ENCODE data around the gene PIGT.

Gene PIGT

DNA sequence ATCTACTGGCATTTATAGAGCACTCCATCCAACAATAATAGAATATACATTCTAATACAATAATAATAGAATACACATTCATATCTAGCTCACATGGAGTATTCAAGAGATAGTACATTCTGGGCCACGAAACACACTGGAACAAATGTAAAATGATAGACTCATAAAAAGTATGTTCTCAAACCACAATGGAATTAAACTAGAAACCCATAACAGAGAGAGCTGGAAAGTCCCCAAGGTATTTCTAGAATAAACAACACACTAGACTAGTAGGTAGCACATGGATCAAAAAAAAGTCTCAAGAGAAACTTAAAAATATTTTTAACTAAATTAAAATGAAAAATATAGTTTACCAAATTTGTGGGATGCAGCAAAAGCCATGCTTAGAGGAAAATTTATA, 28.7 kb upstream of the PIGT start:
- no peak for ATAC-seq
- TF ChIP-seq, protein P1, sequence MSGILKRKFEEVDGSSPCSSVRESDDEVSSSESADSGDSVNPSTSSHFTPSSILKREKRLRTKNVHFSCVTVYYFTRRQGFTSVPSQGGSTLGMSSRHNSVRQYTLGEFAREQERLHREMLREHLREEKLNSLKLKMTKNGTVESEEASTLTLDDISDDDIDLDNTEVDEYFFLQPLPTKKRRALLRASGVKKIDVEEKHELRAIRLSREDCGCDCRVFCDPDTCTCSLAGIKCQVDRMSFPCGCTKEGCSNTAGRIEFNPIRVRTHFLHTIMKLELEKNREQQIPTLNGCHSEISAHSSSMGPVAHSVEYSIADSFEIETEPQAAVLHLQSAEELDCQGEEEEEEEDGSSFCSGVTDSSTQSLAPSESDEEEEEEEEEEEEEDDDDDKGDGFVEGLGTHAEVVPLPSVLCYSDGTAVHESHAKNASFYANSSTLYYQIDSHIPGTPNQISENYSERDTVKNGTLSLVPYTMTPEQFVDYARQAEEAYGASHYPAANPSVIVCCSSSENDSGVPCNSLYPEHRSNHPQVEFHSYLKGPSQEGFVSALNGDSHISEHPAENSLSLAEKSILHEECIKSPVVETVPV (CRISPR knock-in tag; IDR thresholded peaks at IDR 0.05): no peak
- TF ChIP-seq SNAI2 (CRISPR knock-in tag; IDR thresholded peaks at IDR 0.05): no peak

DNA sequence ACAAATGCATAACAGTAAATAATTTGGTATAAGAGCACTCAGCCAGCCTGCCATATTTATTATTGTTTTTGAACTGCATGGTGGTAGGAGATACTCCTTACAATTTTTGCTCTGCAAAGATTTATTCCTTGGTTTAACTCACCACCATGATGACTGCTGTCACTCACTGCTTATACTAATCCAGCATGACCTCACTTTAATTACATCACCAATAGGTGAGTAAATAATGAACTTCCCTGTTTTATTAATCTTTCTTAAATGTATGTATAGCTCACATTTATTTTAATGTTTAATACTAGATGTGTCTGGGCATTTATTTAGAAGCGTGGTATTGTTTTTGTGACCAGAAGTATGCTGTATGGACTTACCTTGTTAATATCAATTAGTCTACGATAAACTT, 25.0 kb upstream of the PIGT start:
- no peak for ATAC-seq
- TF ChIP-seq TOX (CRISPR knock-in tag; IDR thresholded peaks at IDR 0.05; ENCODE audit: borderline replicate concordance): no peak
- no peak for TF ChIP-seq ZFP30 (CRISPR knock-in tag; IDR thresholded peaks at IDR 0.05)

DNA sequence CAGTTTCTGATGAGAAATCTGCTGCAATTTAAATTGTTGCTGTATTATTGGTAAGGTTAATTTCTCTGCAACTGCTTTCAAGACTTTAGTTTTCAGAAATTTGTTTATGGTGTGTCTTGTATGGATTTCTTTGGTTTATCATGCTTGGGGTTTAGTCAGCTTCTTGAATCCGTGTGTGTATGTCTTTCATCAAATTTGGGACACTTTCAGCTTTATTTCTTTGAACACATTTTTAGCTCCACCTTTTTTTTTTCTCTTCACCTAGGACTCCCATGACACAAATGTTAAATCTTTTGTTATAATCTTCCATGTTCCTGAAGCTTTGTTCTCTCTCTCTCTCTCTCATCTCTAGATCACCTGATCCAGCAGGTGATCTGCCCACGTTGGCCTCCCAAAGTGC, 24.4 kb upstream of the PIGT start:
- no peak for ATAC-seq
- TF ChIP-seq OSR1 (CRISPR knock-in tag; IDR thresholded peaks at IDR 0.05) (no peak), TOX (CRISPR knock-in tag; IDR thresholded peaks at IDR 0.05; ENCODE audit: borderline replicate concordance) (no peak), ISL1 (CRISPR knock-in tag; IDR thresholded peaks at IDR 0.05) (no peak), GLIS3 (CRISPR knock-in tag; IDR thresholded peaks at IDR 0.05) (no peak), ZFP3 (CRISPR knock-in tag; IDR thresholded peaks at IDR 0.05) (no peak), ESRRG (CRISPR knock-in tag; IDR thresholded peaks at IDR 0.05) (no peak), RARB (CRISPR knock-in tag; IDR thresholded peaks at IDR 0.05) (no peak), BACH2 (CRISPR knock-in tag; IDR thresholded peaks at IDR 0.05; ENCODE audit: borderline replicate concordance) (no peak), ZNF8 (CRISPR knock-in tag; IDR thresholded peaks at IDR 0.05) (no peak), CSDC2 (CRISPR knock-in tag; IDR thresholded peaks at IDR 0.05) (no peak), ZFP30 (CRISPR knock-in tag; IDR thresholded peaks at IDR 0.05) (no peak), SNAI2 (CRISPR knock-in tag; IDR thresholded peaks at IDR 0.05) (no peak), ZC3H10 (CRISPR knock-in tag; IDR thresholded peaks at IDR 0.05) (no peak), TCF4 (CRISPR knock-in tag; IDR thresholded peaks at IDR 0.05; ENCODE audit: borderline replicate concordance) (no peak)
- TF ChIP-seq, protein P2, sequence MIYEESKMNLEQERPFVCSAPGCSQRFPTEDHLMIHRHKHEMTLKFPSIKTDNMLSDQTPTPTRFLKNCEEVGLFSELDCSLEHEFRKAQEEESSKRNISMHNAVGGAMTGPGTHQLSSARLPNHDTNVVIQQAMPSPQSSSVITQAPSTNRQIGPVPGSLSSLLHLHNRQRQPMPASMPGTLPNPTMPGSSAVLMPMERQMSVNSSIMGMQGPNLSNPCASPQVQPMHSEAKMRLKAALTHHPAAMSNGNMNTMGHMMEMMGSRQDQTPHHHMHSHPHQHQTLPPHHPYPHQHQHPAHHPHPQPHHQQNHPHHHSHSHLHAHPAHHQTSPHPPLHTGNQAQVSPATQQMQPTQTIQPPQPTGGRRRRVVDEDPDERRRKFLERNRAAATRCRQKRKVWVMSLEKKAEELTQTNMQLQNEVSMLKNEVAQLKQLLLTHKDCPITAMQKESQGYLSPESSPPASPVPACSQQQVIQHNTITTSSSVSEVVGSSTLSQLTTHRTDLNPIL (CRISPR knock-in tag; IDR thresholded peaks at IDR 0.05; ENCODE audit: low read depth): no peak
- TF ChIP-seq, protein P3, sequence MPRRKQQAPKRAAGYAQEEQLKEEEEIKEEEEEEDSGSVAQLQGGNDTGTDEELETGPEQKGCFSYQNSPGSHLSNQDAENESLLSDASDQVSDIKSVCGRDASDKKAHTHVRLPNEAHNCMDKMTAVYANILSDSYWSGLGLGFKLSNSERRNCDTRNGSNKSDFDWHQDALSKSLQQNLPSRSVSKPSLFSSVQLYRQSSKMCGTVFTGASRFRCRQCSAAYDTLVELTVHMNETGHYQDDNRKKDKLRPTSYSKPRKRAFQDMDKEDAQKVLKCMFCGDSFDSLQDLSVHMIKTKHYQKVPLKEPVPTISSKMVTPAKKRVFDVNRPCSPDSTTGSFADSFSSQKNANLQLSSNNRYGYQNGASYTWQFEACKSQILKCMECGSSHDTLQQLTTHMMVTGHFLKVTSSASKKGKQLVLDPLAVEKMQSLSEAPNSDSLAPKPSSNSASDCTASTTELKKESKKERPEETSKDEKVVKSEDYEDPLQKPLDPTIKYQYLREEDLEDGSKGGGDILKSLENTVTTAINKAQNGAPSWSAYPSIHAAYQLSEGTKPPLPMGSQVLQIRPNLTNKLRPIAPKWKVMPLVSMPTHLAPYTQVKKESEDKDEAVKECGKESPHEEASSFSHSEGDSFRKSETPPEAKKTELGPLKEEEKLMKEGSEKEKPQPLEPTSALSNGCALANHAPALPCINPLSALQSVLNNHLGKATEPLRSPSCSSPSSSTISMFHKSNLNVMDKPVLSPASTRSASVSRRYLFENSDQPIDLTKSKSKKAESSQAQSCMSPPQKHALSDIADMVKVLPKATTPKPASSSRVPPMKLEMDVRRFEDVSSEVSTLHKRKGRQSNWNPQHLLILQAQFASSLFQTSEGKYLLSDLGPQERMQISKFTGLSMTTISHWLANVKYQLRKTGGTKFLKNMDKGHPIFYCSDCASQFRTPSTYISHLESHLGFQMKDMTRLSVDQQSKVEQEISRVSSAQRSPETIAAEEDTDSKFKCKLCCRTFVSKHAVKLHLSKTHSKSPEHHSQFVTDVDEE (CRISPR knock-in tag; IDR thresholded peaks at IDR 0.05): no peak
- TF ChIP-seq, protein P4, sequence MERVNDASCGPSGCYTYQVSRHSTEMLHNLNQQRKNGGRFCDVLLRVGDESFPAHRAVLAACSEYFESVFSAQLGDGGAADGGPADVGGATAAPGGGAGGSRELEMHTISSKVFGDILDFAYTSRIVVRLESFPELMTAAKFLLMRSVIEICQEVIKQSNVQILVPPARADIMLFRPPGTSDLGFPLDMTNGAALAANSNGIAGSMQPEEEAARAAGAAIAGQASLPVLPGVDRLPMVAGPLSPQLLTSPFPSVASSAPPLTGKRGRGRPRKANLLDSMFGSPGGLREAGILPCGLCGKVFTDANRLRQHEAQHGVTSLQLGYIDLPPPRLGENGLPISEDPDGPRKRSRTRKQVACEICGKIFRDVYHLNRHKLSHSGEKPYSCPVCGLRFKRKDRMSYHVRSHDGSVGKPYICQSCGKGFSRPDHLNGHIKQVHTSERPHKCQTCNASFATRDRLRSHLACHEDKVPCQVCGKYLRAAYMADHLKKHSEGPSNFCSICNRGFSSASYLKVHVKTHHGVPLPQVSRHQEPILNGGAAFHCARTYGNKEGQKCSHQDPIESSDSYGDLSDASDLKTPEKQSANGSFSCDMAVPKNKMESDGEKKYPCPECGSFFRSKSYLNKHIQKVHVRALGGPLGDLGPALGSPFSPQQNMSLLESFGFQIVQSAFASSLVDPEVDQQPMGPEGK (CRISPR knock-in tag; IDR thresholded peaks at IDR 0.05; ENCODE audit: borderline replicate concordance): no peak
- TF ChIP-seq, protein P1 (CRISPR knock-in tag; IDR thresholded peaks at IDR 0.05): no peak
- TF ChIP-seq, protein P5, sequence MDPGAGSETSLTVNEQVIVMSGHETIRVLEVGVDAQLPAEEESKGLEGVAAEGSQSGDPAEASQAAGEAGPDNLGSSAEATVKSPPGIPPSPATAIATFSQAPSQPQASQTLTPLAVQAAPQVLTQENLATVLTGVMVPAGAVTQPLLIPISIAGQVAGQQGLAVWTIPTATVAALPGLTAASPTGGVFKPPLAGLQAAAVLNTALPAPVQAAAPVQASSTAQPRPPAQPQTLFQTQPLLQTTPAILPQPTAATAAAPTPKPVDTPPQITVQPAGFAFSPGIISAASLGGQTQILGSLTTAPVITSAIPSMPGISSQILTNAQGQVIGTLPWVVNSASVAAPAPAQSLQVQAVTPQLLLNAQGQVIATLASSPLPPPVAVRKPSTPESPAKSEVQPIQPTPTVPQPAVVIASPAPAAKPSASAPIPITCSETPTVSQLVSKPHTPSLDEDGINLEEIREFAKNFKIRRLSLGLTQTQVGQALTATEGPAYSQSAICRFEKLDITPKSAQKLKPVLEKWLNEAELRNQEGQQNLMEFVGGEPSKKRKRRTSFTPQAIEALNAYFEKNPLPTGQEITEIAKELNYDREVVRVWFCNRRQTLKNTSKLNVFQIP (CRISPR knock-in tag; IDR thresholded peaks at IDR 0.05; ENCODE audit: borderline replicate concordance, low read depth): no peak

All from SK-N-SH treated with all-trans-retinoic acid at 6 μM for 48 hours (cell line).